HFFc6 (cell line): ENCODE results near the gene ADAMTS10. TPM values are rescaled to one million over a fixed set of nuclear protein-coding genes. Genes with fewer than 3 reads are reported as not detected.
"Not testable (repeated sequence)": the region's sequence is repeated elsewhere in the genome, so short reads cannot be mapped to it uniquely, and the experiment has no call there.

Experiments
- DNase-seq: peaks from one replicate; pipeline ENCODE4 v3.0.0-alpha.2; 2018
- H3K27ac Mint-ChIP-seq: 2 replicates; pipeline ENCODE4 v1.8.0; 2020; ENCODE audit warnings: mild to moderate bottlenecking, mixed read lengths
- H3K27me3 Mint-ChIP-seq: 2 replicates; pipeline ENCODE4 v1.8.0; 2021; ENCODE audit warnings: mild to moderate bottlenecking, moderate library complexity, mixed read lengths; ENCODE audit not compliant: insufficient read depth
- H3K36me3 Mint-ChIP-seq: 2 replicates; pipeline ENCODE4 v1.8.0; 2021; ENCODE audit warnings: low read depth, mixed read lengths
- H3K4me1 Mint-ChIP-seq: 2 replicates; pipeline ENCODE4 v1.8.0; 2020; ENCODE audit warnings: low read depth, mixed read lengths
- H3K4me3 Mint-ChIP-seq: 2 replicates; pipeline ENCODE4 v1.8.0; 2020; ENCODE audit warnings: mild to moderate bottlenecking, moderate library complexity, mixed read lengths
- H3K9me3 Mint-ChIP-seq: 2 replicates; pipeline ENCODE4 v1.8.0; 2020; ENCODE audit warnings: mild to moderate bottlenecking, mixed read lengths
- CTCF ChIP-seq: fragments of 200-600 bp; sonication (generic); IDR thresholded peaks from 2 replicates; pipeline ENCODE4 v1.5.0; 2021; ENCODE audit warnings: antibody characterized with exemption, mild to moderate bottlenecking
- total RNA-seq, 6 experiments: library from RNA; stranded (reverse); fragmentation: NEBNext Ultra II Directional; extraction: Animal tissue kit (Norgen Biotek cat#: 25700); gene quantifications; 2 replicates in 1 of 6; 3 replicates in 5 of 6; pipeline ENCODE4 v1.2.3, GENCODE V29; 2021

The ADAMTS10 gene
- total RNA-seq, 6 experiments from 2014 or later: 0.78 to 2.1 (median 1.5) TPM

GRCh38 chr19:8630796-8631424 lies 20.4 kb upstream of the ADAMTS10 start:
- H3K36me3 Mint-ChIP-seq: no peaks in the 10 kb centered on the region
- H3K27ac Mint-ChIP-seq: no peak overlapping the region
- no peak overlapping the region for H3K4me3 Mint-ChIP-seq
- H3K27me3 Mint-ChIP-seq: peaks cover 16% of the 10 kb centered on the region
- peaks cover 6% of the 10 kb centered on the region; the same call in 1 of the 2 replicates for H3K4me1 Mint-ChIP-seq
- DNase-seq: no peak
- H3K9me3 Mint-ChIP-seq: peaks cover 5% of the 10 kb centered on the region; the same call in 1 of the 2 replicates
- no peak for TF ChIP-seq CTCF

GRCh38 chr19:8629996-8630683 lies 19.6 kb upstream of the ADAMTS10 start, which contains the start of gene NFILZ:
Gene NFILZ, plus strand, starts transcription at chr19:8630633. Its CDS starts 46,133 bp downstream, at chr19:8676766.
- no peak for TF ChIP-seq CTCF
- no peak within 1 kb of the TSS; the same call in 1 of the 2 replicates for H3K4me3 Mint-ChIP-seq
- H3K9me3 Mint-ChIP-seq: peaks cover 5% of the 10 kb centered on the region; the same call in 1 of the 2 replicates
- no peak within 1 kb of the TSS for H3K27ac Mint-ChIP-seq
- DNase-seq: no peak
- H3K4me1 Mint-ChIP-seq: peaks cover 2% of the 10 kb centered on the region; the same call in 1 of the 2 replicates
- peaks cover 16% of the 10 kb centered on the region for H3K27me3 Mint-ChIP-seq
- H3K36me3 Mint-ChIP-seq: no peaks in the 10 kb centered on the region

GRCh38 chr19:8629184-8629583 lies 18.7 kb upstream of the ADAMTS10 start:
- H3K9me3 Mint-ChIP-seq: peaks cover 5% of the 10 kb centered on the region; the same call in 1 of the 2 replicates
- no peak overlapping the region for H3K27ac Mint-ChIP-seq
- H3K4me3 Mint-ChIP-seq: no peak overlapping the region
- H3K27me3 Mint-ChIP-seq: peaks cover 16% of the 10 kb centered on the region
- TF ChIP-seq CTCF: no peak
- H3K4me1 Mint-ChIP-seq: no peaks in the 10 kb centered on the region
- DNase-seq: no peak
- H3K36me3 Mint-ChIP-seq: no peaks in the 10 kb centered on the region

GRCh38 chr19:8626842-8627241 lies 16.3 kb upstream of the ADAMTS10 start:
- Mint-ChIP-seq H3K27me3 (peaks cover 16% of the 10 kb centered on the region), H3K36me3 (no peaks in the 10 kb centered on the region)
- no peak for DNase-seq

GRCh38 chr19:8622886-8623285 lies 12.4 kb upstream of the ADAMTS10 start:
- H3K4me1 Mint-ChIP-seq, H3K36me3 Mint-ChIP-seq, DNase-seq, H3K4me3 Mint-ChIP-seq, H3K27ac Mint-ChIP-seq, H3K27me3 Mint-ChIP-seq, H3K9me3 Mint-ChIP-seq: not testable (repeated sequence)
- TF ChIP-seq CTCF: peak; percentile 47

More at GRCh38 chr19:8626842-8627241, 16.3 kb upstream of the ADAMTS10 start:
- Mint-ChIP-seq H3K9me3 (peaks cover 5% of the 10 kb centered on the region; the same call in 1 of the 2 replicates), H3K4me3 (no peak overlapping the region), H3K4me1 (no peaks in the 10 kb centered on the region), H3K27ac (no peak overlapping the region)
- no peak for TF ChIP-seq CTCF
